ENCODE data around the gene CALN1.

GRCh38 chr7:72140566-72140965 is 271.6 kb downstream of the CALN1 start:
- TF ChIP-seq CTCF (IDR thresholded peaks at IDR 0.05): no peak
- TF ChIP-seq POLR2A (IDR thresholded peaks at IDR 0.05): no peak
